ENCODE data around the gene MINPP1. TPM values are rescaled to one million over a fixed set of nuclear protein-coding genes. Genes with fewer than 3 reads are reported as not detected.

Gene MINPP1
- total RNA-seq, 1 donor from 2014 or later = 23.3 TPM

DNA sequence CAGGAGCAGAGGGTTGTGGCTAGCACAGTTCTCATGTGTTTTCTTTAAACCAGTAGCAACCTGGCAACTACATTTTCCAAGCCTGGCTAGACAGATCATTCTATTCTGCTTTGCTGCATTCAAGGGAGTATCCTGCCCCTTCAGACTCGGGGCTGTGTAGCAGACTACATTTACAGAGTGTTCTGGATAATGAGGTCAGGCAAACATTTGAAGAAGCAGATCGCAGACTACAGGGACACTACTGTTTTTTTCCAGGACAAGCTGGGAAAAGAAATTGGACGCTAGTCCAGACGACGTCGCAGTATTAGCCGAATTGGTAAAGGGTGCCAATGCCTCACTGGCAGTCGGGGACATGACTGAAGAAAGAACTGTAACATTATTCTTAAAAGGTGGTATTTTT, 94.0 kb downstream of the MINPP1 start:
- Mint-ChIP-seq H3K27me3 (ENCODE audit: low read depth) (no peaks in the 10 kb centered on the region), H3K4me3 (no peak overlapping the region), H3K36me3 (no peaks in the 10 kb centered on the region), H3K4me1 (peaks cover 26% of the 10 kb centered on the region), H3K9me3 (no peaks in the 10 kb centered on the region), H3K27ac (no peak overlapping the region)
- no peak for TF ChIP-seq CTCF (IDR thresholded peaks at IDR 0.05; ENCODE audit: unreplicated experiment)
- no peak for DNase-seq (ENCODE audit: low spot score in 2 of 2, unreplicated experiment in 2 of 2)

DNA sequence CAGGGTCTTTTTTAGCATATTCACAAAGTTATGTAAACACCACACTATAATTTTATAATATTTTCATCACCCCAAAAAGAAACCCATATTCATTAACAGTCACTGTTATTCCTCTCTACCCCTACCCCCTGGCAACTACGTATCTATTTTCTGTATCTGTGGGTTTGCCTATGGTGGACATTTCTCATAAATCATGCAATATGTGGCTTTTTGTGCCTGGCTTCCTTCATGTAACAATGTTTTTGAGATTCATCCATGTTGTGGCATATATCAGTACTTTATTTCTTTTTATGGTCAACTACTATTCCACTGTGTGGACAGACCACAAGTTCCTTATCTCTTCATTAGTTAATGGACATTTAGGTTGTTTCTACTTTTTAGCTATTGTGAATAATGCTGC, 95.9 kb downstream of the MINPP1 start:
- Mint-ChIP-seq H3K4me3 (no peak overlapping the region), H3K27ac (no peak overlapping the region), H3K36me3 (no peaks in the 10 kb centered on the region), H3K9me3 (no peaks in the 10 kb centered on the region), H3K27me3 (ENCODE audit: low read depth) (no peaks in the 10 kb centered on the region), H3K4me1 (peaks cover 18% of the 10 kb centered on the region)
- TF ChIP-seq CTCF (IDR thresholded peaks at IDR 0.05; ENCODE audit: unreplicated experiment) = no peak
- no peak for DNase-seq (ENCODE audit: low spot score in 2 of 2, unreplicated experiment in 2 of 2)

Small RNA genes lying within 50 kb of the gene (microRNA-seq; reads per million reads assigned to microRNA genes)
- not detected for gene MIR4678

Other genes with a start within 250 kb of the MINPP1 start
- 10.1 to 11.2 TPM (median 11.0 TPM) in 3 replicates for gene NUTM2D, start 147.1 kb upstream of the MINPP1 start, total RNA-seq
- gene PAPSS2, start 155.0 kb downstream of the MINPP1 start, total RNA-seq = 13.2 to 16.9 TPM (median 13.7 TPM) in 3 replicates

Data from mesothelial cell of epicardium (in vitro differentiated cells).